ENCODE measurements around the gene TASP1.
A peak's percentile ranks its signal among the peaks of the same experiment; 100 is the strongest.
"Not testable (repeated sequence)": the region's sequence is repeated elsewhere in the genome, so short reads cannot be mapped to it uniquely, and the experiment has no call there.

Gene TASP1

DNA sequence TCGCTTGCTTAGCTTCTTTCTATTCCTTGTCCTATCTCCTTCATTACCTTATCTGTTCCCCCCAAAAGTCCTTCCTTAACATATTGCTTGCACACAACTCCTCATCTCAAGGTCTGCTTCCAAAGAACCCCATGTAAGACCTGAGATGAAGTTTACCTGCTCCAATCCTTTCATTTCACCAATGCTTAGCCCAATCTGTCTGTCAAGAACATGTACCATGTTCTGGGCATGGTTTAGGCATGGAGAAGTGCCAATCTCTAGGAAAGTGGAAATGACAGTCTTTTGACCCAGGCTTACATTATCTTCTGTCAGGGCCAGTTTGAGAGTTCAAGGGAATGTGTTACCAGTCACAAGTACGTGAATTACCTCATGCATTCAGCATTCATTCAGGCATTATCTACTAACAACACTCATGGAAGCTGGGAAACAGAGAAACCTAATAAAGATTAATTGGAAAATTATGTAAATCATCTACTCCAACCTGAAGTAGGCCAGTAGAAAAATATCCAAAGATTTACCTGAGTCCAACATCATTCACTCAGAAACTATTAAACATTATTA is 15.8 kb upstream of the TASP1 start:
- DNase-seq (ENCODE audit: extremely low spot score, insufficient read length, low read depth) (no peak), FAIRE-seq (no peak)

- FAIRE-seq, result no peak
- DNase-seq (ENCODE audit: extremely low spot score, insufficient read length, low read depth), result no peak
Measured at GRCh38 chr20:13650474-13650873, 11.7 kb upstream of the TASP1 start.

GRCh38 chr20:13648291-13649228 is 9.8 kb upstream of the TASP1 start:
- DNase-seq (ENCODE audit: extremely low spot score, insufficient read length, low read depth) (no peak), FAIRE-seq (no peak)

DNA sequence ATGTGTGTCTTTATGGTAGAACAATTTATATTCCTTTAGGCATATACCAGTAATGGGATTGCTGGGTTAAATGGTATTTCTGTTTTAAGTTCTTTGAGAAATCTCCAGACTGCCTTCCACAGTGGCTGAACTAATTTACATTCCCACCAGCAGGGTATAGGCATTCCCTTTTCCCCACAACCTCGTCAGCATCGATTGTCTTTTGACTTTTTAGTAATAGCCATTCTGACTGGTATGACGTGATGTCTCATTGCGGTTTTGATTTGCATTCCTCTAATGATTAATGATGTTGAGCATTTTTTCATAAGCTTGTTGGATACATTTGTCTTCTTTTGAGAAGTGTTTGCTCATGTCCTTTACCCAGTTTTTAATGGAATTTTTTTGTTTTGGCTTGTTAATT is 5.3 kb upstream of the TASP1 start:
- DNase-seq (ENCODE audit: extremely low spot score, insufficient read length, low read depth), result no peak
- FAIRE-seq, result no peak

GRCh38 chr20:13639150-13639497 is 392 bp upstream of the TASP1 start:
- DNase-seq (ENCODE audit: extremely low spot score, insufficient read length, low read depth) (no peak), FAIRE-seq (no peak)

- FAIRE-seq, result no peak
- no peak for DNase-seq (ENCODE audit: extremely low spot score, insufficient read length, low read depth)
Measured at GRCh38 chr20:13638162-13638495, 603 bp downstream of the TASP1 start.

DNA sequence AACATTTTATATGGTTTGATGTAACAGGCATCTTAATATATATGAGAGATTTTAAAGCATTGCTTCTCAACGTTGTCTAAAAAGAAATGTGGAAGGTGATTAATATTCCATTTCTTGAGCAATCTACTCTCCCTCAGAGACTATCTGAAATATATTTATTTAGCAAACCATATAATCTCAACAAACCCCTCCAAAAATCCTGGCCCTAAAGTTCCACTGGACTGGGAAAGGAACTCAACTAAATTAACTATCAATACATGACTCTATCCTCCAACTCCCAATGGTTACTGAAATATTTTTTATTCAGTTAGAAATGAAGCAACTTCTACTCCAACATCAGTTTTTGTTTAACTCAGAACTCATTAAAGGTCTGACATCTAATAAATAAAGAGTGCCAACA is 6.3 kb downstream of the TASP1 start:
- FAIRE-seq (no peak), DNase-seq (ENCODE audit: extremely low spot score, insufficient read length, low read depth) (no peak)

DNA sequence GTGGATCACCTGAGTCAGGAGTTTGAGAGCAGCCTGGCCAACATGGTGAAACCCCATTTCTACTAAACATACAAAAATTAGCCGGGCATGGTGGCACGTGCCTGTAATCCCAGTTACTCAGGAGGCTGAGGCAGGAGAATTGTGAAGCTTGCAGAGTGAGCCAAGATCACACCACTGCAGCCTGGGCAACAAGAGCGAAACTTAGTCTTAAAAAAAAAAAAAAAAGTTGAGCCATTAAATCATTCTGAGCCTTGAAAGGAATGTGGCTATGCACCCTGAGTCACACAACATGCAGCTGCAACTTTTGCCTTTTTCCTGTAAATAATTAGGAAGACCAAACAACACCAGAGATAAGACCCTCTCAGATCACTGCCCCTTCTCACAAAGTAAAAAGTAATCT is 11.2 kb downstream of the TASP1 start:
- not testable (repeated sequence) for FAIRE-seq; DNase-seq (ENCODE audit: extremely low spot score, insufficient read length, low read depth)

GRCh38 chr20:13626724-13627123 is 12.0 kb downstream of the TASP1 start:
- FAIRE-seq (no peak), DNase-seq (ENCODE audit: extremely low spot score, insufficient read length, low read depth) (no peak)

DNA sequence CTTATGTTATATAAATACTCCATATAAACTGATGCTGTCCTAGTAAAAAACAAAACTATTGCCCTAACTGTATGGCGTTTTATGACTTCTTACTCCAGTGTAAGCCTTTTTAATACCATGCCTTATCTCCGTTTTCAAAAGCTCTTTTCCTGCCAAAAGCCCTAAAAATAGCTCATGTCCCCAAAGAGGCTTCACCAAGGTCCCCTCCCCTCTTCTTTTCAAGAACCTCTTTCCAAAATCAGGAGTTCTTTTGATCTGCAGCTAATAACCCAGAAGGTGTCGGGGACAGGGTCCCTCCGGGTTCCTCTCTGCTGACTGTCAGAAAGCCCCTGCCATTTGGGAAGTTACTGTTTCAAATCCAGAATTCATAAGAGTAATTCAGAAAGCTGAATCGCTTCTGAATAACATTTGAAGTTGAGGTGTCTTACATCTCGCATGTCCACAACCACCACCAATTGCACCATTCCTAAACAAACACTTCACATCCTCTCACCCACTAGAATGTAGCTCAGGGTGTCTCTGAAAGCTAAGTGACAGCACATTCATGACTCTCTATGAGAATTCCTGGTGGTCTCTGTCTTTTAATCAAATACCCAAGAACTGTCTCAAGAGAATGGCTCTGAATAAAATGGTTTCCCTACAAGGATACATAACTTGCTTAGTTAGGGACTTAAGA is 13.3 kb downstream of the TASP1 start:
- DNase-seq (ENCODE audit: extremely low spot score, insufficient read length, low read depth), result no peak
- FAIRE-seq, result no peak

DNA sequence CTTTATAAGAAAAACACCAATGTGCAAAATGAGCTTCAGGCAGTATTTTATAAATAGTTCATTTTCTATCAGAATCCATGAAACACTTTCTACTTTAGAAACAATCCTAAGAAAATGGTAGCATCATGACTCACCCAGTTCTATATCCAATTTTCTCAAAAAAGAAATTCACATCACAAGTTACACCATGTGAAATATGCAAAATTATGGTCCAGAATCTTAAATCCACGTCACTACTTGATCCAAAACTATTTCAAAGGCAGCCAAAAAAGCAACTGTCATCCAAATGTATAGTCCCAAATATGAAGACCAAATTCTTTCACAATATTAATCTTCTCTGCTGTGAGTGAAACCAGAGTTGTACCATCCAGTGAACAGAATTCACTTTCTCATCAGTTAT is 19.3 kb downstream of the TASP1 start:
- not testable (repeated sequence) for FAIRE-seq; DNase-seq (ENCODE audit: extremely low spot score, insufficient read length, low read depth)

GRCh38 chr20:13618456-13618855 is 20.3 kb downstream of the TASP1 start:
- FAIRE-seq; DNase-seq (ENCODE audit: extremely low spot score, insufficient read length, low read depth): not testable (repeated sequence)

GRCh38 chr20:13617585-13617984 is 21.1 kb downstream of the TASP1 start:
- not testable (repeated sequence) for DNase-seq (ENCODE audit: extremely low spot score, insufficient read length, low read depth); FAIRE-seq

DNA sequence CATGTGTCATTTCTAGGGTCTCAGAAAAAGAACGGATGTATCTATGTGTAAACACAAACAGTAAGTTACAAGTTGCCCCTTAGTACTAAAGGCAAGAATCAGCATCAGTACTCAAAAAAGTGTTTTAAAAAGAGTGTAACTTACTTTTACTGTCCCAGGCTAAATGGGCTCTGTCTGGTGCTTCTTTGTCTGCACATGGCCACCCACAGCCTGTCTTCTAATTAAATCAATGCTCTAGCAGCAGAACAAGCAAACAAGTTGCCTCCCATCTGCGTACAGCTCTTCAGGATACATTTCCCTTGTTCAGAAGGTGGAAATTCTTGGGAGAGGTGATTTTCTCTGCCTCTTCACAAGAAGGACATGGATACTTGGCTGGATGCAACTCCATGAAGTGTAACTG is 22.0 kb downstream of the TASP1 start:
- DNase-seq (ENCODE audit: extremely low spot score, insufficient read length, low read depth); FAIRE-seq: not testable (repeated sequence)

GRCh38 chr20:13613917-13614316 is 24.8 kb downstream of the TASP1 start:
- FAIRE-seq (no peak), DNase-seq (ENCODE audit: extremely low spot score, insufficient read length, low read depth) (no peak)

DNA sequence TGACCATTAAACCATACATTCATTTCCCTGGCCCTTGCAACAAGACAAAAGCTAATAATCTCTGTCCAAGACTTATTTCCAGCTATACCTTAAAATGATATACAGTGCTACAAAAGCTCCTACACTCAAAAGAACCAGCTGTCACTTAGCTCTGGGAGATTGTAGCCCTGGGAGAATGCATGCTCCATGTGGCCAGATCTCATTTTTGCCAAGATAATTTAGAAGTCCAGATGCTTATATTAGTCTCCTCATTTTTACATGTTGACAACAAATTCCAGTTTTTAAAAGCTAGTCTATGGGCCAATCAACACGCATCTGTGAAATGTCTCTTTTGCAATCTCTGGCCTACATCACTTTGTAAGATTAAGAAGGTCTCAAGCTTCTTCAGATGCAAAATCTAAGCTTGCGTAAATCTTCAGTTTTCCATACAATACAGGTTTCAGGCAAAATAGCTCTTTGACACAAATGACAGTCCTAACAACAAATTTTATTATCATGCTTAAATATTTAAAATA is 27.1 kb downstream of the TASP1 start:
- no peak for DNase-seq (ENCODE audit: extremely low spot score, insufficient read length, low read depth)
- no peak for FAIRE-seq

GRCh38 chr20:13610184-13610583 is 28.5 kb downstream of the TASP1 start:
- peak; percentile 59 for FAIRE-seq
- no peak for DNase-seq (ENCODE audit: extremely low spot score, insufficient read length, low read depth)

DNA sequence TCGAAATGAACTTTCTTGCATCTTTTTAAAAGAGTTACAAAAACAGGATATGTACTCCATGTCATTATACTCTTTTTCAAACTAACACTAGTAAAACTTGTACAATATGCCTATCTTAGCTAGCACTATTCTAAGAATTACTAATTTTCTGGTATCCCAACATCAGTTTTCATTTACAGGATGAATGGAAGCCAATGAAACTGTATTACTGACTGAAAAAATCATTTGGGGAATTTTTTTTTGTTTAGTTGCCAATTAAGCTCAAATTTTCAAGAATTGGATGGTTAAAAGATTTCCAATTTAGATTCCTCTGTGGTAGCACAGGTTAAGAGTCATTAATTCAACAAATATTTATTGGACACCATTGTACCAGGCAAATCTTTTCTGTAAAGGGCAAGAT is 30.7 kb downstream of the TASP1 start:
- DNase-seq (ENCODE audit: extremely low spot score, insufficient read length, low read depth) (no peak), FAIRE-seq (no peak)

DNA sequence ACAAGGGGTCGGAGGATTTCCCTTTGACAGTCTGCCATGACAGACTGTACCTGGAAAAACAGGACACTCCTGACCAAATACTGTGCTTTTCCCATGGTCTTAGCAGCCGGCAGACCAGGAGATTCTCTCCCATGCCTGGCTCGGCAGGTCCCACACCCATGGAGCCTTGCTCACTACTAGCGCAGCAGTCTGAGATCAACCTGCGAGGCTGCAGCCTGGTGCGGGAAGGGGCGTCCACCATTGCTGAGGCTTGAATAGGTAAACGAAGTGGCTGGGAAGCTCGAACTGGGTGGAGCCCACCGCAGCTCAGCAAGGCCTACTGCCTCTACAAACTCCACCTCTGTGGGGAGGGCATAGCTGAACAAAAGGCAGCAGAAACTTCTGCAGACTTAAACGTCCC is 45.3 kb downstream of the TASP1 start:
- not testable (repeated sequence) for FAIRE-seq; DNase-seq (ENCODE audit: extremely low spot score, insufficient read length, low read depth)

DNA sequence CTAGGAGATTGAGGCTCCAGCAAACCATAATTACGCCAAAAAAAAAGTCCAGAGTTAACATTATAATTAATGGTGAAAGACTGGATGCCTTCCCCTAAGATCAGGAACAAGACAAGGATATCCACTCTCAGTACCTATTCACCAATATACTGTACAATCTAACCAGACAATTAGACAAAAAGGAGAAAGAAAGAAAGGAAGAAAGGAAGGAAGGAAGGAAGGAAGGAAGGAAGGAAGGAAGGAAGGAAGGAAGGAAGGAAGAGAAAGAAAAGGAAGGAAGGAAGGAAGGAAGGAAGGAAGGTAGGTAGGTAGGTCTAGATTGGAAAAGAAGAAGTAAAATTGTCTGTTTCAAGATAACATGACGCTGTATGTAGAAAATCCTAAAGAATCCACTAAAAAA is 50.7 kb downstream of the TASP1 start:
- FAIRE-seq, result no peak

DNA sequence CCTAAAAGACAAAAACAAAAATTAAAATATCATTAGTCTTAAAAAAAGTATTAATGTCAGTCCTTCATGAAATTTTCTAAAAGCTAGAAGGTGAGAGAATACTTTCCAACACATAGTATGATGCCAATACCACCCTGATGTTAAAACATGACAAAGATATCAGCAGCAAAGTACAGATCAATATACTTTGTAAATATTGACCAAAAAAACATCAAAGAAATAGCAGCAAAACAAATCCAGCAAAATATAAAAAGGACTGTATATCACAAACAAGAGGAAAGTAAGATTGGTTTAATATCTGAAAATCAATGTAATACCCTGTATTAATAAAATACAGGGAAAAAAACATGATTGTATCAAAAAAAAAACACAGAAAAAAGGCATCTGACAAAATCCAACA is 51.4 kb downstream of the TASP1 start:
- no peak for FAIRE-seq
- no peak for DNase-seq (ENCODE audit: extremely low spot score, insufficient read length, low read depth)

More for the DNA sequence above, 50.7 kb downstream of the TASP1 start:
- DNase-seq (ENCODE audit: extremely low spot score, insufficient read length, low read depth), result no peak

All from GM18507 (cell line).